ENCODE data around the gene GHR. TPM values are rescaled to one million over a fixed set of nuclear protein-coding genes. Genes with fewer than 3 reads are reported as not detected.
"Not testable (repeated sequence)": the region's sequence is repeated elsewhere in the genome, so short reads cannot be mapped to it uniquely, and the experiment has no call there.

The GHR gene
- total RNA-seq, 1 experiment from 2014 or later, result 2.2 TPM

- Histone ChIP-seq H3K9me2 (replicated peaks; ENCODE audit: low read length) (no peaks in the 10 kb centered on the region), H3K4me2 (ENCODE audit: low read length) (peak overlapping the region; percentile 71), H3K27me3 (ENCODE audit: low read length) (no peaks in the 10 kb centered on the region), H3K27ac (ENCODE audit: low read length) (no peak overlapping the region), H3K4me1 (ENCODE audit: insufficient read depth, low read length) (peaks cover 7% of the 10 kb centered on the region; the same call in 1 of the 2 replicates), H3K4me3 (ENCODE audit: low read length) (peak overlapping the region; percentile 44), H3K9ac (ENCODE audit: low read length) (no peak overlapping the region), H3K36me3 (ENCODE audit: low read depth, low read length) (no peaks in the 10 kb centered on the region), H3K79me2 (ENCODE audit: low read length) (no peaks in the 10 kb centered on the region), H3K9me3 (ENCODE audit: low read length) (no peaks in the 10 kb centered on the region), H2AFZ (ENCODE audit: low read length) (peak overlapping the region; percentile 46), H4K20me1 (ENCODE audit: low read length) (no peaks in the 10 kb centered on the region), H3F3A (ENCODE audit: low read length, unreplicated experiment) (no peaks in the 10 kb centered on the region)
- ChIA-PET CTCF (interaction anchor here (0.5 to 1.4 kb wide), 7 partner anchors 71 to 800 kb away, joined by 3 to 10 read pairs (median 4); partner anchors contain the start of gene GHR), POLR2A (ENCODE audit: unreplicated experiment) (no interaction called here)
- BruUV-seq (replicated peaks), result no TSS peak
- intact Hi-C loops (cut with micrococcal nuclease), result loop anchor here (1.0 to 5.0 kb wide), 8 partner anchors 74 to 799 kb away; partner anchors contain the start of gene GHR
- TF ChIP-seq EZH2phosphoT487 (IDR thresholded peaks at IDR 0.05; ENCODE audit: borderline replicate concordance, low read length) (no peak), EZH2 (IDR thresholded peaks at IDR 0.05; ENCODE audit: low read length, unreplicated experiment) (no peak)
- TF ChIP-seq, protein P1, sequence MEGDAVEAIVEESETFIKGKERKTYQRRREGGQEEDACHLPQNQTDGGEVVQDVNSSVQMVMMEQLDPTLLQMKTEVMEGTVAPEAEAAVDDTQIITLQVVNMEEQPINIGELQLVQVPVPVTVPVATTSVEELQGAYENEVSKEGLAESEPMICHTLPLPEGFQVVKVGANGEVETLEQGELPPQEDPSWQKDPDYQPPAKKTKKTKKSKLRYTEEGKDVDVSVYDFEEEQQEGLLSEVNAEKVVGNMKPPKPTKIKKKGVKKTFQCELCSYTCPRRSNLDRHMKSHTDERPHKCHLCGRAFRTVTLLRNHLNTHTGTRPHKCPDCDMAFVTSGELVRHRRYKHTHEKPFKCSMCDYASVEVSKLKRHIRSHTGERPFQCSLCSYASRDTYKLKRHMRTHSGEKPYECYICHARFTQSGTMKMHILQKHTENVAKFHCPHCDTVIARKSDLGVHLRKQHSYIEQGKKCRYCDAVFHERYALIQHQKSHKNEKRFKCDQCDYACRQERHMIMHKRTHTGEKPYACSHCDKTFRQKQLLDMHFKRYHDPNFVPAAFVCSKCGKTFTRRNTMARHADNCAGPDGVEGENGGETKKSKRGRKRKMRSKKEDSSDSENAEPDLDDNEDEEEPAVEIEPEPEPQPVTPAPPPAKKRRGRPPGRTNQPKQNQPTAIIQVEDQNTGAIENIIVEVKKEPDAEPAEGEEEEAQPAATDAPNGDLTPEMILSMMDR (conservative IDR thresholded peaks at IDR 0.05; ENCODE audit: low read depth, low read length), result no peak
- ATAC-seq (peak; percentile 48), DNase-seq (peak; percentile 43)
These were observed 232.9 kb downstream of the GHR start for GRCh38 chr5:42655982-42656650.

DNA sequence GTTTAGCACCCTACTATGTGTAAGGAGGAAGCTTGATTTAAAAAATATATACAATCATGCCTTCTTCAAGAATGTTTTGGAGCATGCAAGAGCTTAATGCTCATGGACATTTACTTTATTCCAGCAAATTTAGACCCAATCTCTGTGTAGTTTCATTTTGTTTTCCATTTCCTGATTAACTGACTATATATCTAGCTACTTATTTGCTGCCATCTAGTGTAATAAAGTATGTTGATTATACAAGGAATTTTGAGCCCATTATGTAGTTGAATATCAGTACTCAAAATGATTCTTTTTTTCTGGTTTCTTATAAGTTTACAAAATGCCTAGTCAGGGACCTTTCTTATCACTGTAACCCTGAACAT lies 233.4 kb downstream of the GHR start:
- H3K79me2 ChIP-seq (ENCODE audit: low read length), result no peaks in the 10 kb centered on the region
- intact Hi-C loops (cut with micrococcal nuclease), result loop anchor here (1.0 to 5.0 kb wide), 8 partner anchors 74 to 800 kb away; partner anchors contain the start of gene GHR
- ChIA-PET CTCF (interaction anchor here (0.6 to 1.4 kb wide), 8 partner anchors 71 to 800 kb away, joined by 3 to 10 read pairs (median 4); partner anchors contain the start of gene GHR), POLR2A (ENCODE audit: unreplicated experiment) (interaction anchor here (0.6 kb wide), 1 partner anchor 225 kb away, joined by 3 read pairs; no protein-coding TSS in a partner anchor)
- peak overlapping the region; percentile 46 for H2AFZ ChIP-seq (ENCODE audit: low read length)
- peak; percentile 80 for ATAC-seq
- peak overlapping the region; percentile 71 for H3K4me2 ChIP-seq (ENCODE audit: low read length)
- no peaks in the 10 kb centered on the region for H3K36me3 ChIP-seq (ENCODE audit: low read depth, low read length)
- peak overlapping the region; percentile 44 for H3K4me3 ChIP-seq (ENCODE audit: low read length)
- peaks cover 7% of the 10 kb centered on the region; the same call in 1 of the 2 replicates for H3K4me1 ChIP-seq (ENCODE audit: insufficient read depth, low read length)
- peak; percentile 58 for DNase-seq
- H3F3A ChIP-seq (ENCODE audit: low read length, unreplicated experiment), result no peaks in the 10 kb centered on the region
- no peak overlapping the region for H3K9ac ChIP-seq (ENCODE audit: low read length)
- no peaks in the 10 kb centered on the region for H3K27me3 ChIP-seq (ENCODE audit: low read length)
- TF ChIP-seq EZH2phosphoT487 (IDR thresholded peaks at IDR 0.05; ENCODE audit: borderline replicate concordance, low read length) (no peak), EZH2 (IDR thresholded peaks at IDR 0.05; ENCODE audit: low read length, unreplicated experiment) (no peak)
- TF ChIP-seq, protein P1 (conservative IDR thresholded peaks at IDR 0.05; ENCODE audit: low read depth, low read length), result peak; percentile 76
- H3K9me3 ChIP-seq (ENCODE audit: low read length), result no peaks in the 10 kb centered on the region
- no peak overlapping the region for H3K27ac ChIP-seq (ENCODE audit: low read length)
- H3K9me2 ChIP-seq (replicated peaks; ENCODE audit: low read length), result no peaks in the 10 kb centered on the region
- no TSS peak for BruUV-seq (replicated peaks)
- H4K20me1 ChIP-seq (ENCODE audit: low read length), result no peaks in the 10 kb centered on the region

DNA sequence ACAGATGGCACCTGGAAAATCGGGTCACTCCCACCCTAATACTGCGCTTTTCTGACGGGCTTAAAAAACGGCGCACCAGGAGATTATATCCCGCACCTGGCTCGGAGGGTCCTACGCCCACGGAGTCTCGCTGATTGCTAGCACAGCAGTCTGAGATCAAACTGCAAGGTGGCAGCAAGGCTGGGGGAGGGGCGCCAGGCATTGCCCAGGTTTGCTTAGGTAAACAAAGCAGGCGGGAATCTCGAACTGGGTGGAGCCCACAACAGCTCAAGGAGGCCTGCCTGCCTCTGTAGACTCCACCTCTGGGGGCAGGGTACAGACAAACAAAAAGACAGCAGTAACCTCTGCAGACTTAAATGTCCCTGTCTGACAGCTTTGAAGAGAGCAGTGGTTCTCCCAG lies 236.6 kb downstream of the GHR start:
- intact Hi-C loops (cut with micrococcal nuclease), result loop anchor here (5.0 kb wide), 3 partner anchors 78 to 227 kb away; no protein-coding TSS in a partner anchor
- BruUV-seq (replicated peaks); CTCF ChIA-PET: not testable (repeated sequence)

More for the DNA sequence above, 236.6 kb downstream of the GHR start:
- H3K79me2 ChIP-seq (ENCODE audit: low read length); H3K4me3 ChIP-seq (ENCODE audit: low read length); H4K20me1 ChIP-seq (ENCODE audit: low read length); DNase-seq; H3K36me3 ChIP-seq (ENCODE audit: low read depth, low read length); ATAC-seq; H3K4me1 ChIP-seq (ENCODE audit: insufficient read depth, low read length); H2AFZ ChIP-seq (ENCODE audit: low read length); H3K27me3 ChIP-seq (ENCODE audit: low read length); H3K4me2 ChIP-seq (ENCODE audit: low read length); H3K27ac ChIP-seq (ENCODE audit: low read length); H3K9ac ChIP-seq (ENCODE audit: low read length); H3K9me3 ChIP-seq (ENCODE audit: low read length); H3K9me2 ChIP-seq (replicated peaks; ENCODE audit: low read length); H3F3A ChIP-seq (ENCODE audit: low read length, unreplicated experiment); POLR2A ChIA-PET (ENCODE audit: unreplicated experiment): not testable (repeated sequence)

Data from PC-3 (cell line).